GM18951 (cell line): ENCODE data around the gene JPH3.
"Not testable (repeated sequence)": the region's sequence is repeated elsewhere in the genome, so short reads cannot be mapped to it uniquely, and the experiment has no call there.

Experiments used
- POLR2A ChIP-seq: IDR thresholded peaks from 4 replicates; pipeline ENCODE4 v1.6.1; 2011; ENCODE audit warnings: mild to moderate bottlenecking; ENCODE audit not compliant: insufficient read length, insufficient read depth; ENCODE audit errors: extremely low read depth
- in situ Hi-C: fragments of 300-500 bp; cut with MboI; formaldehyde crosslinking; loops from one replicate; pipeline ENCODE4 v1.12.0; 2022; ENCODE audit warnings: low sequenced_read_pairs, mixed read lengths, inconsistent platforms; ENCODE audit not compliant: unreplicated experiment

The JPH3 gene

GRCh38 chr16:87712184-87712762 is 110.0 kb downstream of the JPH3 start:
- in situ Hi-C loops, result no loop called here
- no peak for TF ChIP-seq POLR2A

- TF ChIP-seq POLR2A, result no peak
- in situ Hi-C loops, result no loop called here
These were observed 111.3 kb downstream of the JPH3 start for GRCh38 chr16:87713451-87714229.

GRCh38 chr16:87715231-87715630 is 112.9 kb downstream of the JPH3 start:
- TF ChIP-seq POLR2A, result no peak
- in situ Hi-C loops, result no loop called here

- in situ Hi-C loops, result no loop called here
- no peak for TF ChIP-seq POLR2A
These were observed 113.3 kb downstream of the JPH3 start for GRCh38 chr16:87715658-87716057.

DNA sequence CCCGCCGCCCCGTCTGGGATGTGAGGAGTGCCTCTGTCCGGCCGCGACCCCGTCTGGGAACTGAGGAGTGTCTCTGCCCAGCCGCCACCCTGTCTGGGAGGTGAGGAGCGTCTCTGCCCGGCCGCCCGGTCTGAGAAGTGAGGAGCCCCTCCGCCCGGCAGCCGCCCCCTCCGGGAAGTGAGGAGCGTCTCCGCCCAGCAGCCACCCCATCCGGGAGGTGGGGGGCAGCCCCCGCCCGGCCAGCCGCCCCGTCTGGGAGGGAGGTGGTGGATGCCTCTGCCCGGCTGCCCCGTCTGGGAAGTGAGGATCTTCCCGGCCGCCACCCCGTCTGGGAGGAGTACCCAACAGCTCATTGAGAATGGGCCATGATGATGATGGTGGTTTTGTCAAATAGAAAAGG is 116.5 kb downstream of the JPH3 start:
- in situ Hi-C loops, result not testable (repeated sequence)

DNA sequence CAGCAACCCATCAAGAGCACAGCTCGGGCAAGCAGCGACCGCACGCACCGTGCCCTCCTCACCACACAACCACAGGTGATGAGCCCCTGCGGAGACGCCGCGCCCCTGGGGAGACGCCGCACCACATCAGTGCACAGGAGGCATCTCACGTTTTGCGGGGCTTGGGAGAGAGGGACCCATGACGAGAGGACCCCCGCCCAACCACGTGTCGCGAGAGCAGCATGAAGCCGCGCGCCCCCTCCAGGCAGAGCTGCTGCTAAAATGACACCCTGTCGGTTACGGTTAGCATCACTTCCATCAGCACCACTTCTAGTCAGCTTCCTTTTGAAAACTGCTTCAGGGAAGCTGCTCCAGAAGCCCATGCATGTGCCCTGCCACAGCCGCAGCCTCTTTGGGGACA is 118.1 kb downstream of the JPH3 start:
- in situ Hi-C loops, result no loop called here
- no peak for TF ChIP-seq POLR2A

DNA sequence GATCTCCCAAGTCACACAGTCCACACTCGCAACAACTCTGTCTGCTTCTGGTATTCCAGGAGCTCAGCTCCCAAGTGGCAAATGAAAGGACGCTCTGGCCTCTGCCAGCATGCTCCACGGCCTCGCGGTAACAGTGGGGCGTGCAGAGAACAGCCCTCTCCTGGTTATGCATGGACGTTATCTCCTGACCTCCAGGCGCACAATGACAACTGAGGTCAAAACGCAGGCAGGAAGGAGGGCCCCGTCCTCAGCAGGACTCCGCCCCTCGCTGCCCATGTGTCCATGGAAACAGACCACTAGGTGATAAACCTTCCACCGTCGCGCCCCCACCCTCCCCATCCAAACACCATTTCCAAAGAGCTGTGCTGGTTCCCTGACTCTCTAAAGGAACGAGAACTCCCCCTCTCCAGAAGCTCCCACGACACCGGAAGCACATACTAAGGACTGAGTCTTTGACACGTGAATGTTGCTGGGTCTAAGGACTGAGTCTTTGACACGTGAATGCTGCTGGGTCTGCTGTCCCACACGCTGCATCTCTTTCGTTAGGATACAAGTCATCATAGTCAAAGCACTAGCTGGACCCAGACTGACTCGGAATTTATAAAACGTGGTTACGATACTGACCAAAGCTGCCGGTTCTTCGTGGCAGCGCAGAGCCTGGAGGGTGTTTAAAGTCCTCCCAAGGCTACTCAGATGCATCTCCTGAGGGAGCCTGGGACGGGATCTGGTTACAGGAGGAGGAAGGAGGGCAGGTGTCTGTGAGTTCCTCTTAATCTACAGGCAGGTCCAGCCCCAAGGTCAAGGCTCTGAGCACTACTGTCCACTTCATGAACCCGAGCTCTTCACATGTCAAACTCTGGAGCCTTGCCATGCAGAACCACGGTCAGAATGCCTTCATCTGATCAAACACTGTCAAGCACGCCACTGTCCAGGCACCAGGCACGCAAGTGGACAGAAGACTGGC is 119.6 kb downstream of the JPH3 start:
- TF ChIP-seq POLR2A, result no peak
- in situ Hi-C loops, result no loop called here

- TF ChIP-seq POLR2A, result no peak
- in situ Hi-C loops, result no loop called here
These were observed 120.4 kb downstream of the JPH3 start for GRCh38 chr16:87722590-87723225.

DNA sequence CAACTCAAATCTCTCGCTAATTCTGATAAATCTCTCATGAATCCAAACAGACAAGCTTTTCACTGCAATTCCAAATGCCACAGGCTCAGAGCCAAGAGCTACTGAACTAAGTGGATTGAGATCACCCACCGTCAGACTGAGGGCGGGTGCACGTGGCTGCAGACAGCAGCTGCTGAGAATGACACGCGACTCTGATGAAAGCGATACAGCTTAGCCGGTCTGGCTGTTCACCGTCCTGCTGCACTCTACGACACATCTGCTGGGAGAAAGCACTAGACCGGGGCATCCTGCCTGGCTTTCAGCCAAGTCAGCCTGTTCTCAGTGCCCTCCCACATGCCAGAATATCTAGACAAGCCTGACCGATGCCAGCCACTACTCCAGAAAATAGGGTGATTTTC is 120.9 kb downstream of the JPH3 start:
- TF ChIP-seq POLR2A, result no peak
- in situ Hi-C loops, result no loop called here

DNA sequence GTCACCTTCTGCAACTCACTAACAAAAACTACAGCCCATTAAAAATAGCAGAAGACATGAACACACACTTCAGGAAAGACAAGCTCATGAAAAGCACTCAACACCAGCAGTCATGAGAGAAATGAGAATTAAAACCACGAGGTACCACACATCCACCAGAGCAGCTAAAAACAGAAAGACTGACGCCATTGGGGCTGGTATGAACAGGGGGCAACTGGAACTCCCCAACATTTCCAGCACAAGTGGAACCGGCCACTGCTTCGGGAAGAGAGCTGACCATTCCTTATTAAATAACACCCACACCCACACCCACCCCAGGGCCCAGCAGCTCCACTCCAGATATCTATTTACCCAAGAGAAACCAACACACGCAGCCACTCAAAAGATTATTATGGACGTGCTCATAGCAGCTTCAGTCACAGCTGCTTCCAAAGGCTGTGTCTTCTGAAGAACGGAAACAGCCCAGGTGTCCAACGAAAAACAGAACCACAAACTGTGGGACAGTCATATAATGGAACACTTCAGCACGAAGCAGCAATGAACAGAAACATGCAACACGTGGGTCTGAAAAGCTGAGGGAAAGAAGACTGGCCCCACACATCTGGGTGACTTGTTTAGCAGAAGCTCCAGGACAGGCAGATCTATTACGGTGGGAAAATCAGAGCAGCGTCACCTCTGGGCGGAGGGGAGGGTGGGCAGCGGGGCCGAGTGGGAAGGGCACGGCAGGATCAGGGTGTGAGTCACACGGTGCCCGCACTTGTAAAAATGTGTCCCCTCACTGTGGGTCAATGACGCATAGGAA is 122.4 kb downstream of the JPH3 start:
- in situ Hi-C loops, result no loop called here
- no peak for TF ChIP-seq POLR2A

GRCh38 chr16:87725596-87726235 is 123.4 kb downstream of the JPH3 start:
- in situ Hi-C loops, result no loop called here
- no peak for TF ChIP-seq POLR2A

DNA sequence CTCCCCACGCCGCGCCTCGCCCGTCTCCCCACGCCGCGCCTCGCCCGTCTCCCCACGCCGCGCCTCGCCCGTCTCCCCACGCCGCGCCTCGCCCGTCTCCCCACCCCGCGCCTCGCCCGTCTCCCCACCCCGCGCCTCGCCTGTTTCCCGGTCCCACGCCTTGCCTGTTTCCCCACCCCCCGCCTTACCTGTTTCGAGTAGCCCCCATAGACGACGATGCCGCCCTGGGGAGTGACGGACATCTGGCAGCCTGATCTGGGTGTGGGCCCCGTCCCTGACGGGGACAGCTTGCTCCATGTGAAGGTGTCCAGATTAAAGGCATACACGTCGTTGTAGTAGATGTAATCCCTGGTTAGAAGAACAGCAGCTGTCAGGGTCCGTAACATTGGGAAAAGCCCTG is 124.3 kb downstream of the JPH3 start:
- in situ Hi-C loops, result not testable (repeated sequence)
